ENCODE results near the gene SCLY. TPM values are rescaled to one million over a fixed set of nuclear protein-coding genes. Genes with fewer than 3 reads are reported as not detected.
"Not testable (repeated sequence)": the region's sequence is repeated elsewhere in the genome, so short reads cannot be mapped to it uniquely, and the experiment has no call there.

The SCLY gene
- polyA plus RNA-seq, 2 of the 4 experiments (the other 2 are of a cell fraction), result 19.0 to 28.3 TPM

DNA sequence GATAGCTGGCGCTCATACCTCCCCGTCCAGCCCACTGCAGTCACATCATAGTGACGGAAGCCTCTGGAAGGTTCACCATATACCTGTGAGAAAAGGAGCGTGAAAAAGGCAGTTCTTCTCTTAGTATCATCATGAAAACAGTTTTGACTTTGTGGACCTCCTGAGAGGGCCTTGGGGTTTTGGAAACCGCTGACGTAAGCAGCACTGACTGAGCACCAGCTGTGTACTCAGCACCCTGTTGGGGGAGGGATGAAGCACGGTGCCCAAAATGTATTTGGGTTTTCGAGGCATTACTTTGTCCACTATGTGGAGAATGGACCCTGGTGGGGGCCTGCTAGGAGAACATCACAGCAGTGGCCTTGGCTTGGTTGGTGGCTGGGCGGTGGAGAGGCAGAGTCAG lies 5.4 kb downstream of the SCLY start:
- Histone ChIP-seq H3K4me3 (no peak overlapping the region), H3K4me1 (peaks cover 8% of the 10 kb centered on the region; the same call in 2 of the 3 replicates), H3K27ac (no peak overlapping the region), H3K4me2 (no peak overlapping the region), H3K9me3 (no peaks in the 10 kb centered on the region)
- CTCF ChIA-PET, result no interaction called here
- DNase-seq (ENCODE audit: low read depth in 1 of 2, low spot score in 1 of 2) (no peak), ATAC-seq (no peak), FAIRE-seq (no peak)
- POLR2A ChIA-PET, result no interaction called here
- 81% methylated on average over 9 of the region's 9 CpGs for WGBS (ENCODE audit: missing lambda C conversion rate)
- TF ChIP-seq EHMT2 (IDR thresholded peaks at IDR 0.05; ENCODE audit: low read depth) (no peak), MAFK (IDR thresholded peaks at IDR 0.05; ENCODE audit: partially characterized antibody) (peak; percentile 49), TFCP2L1 (CRISPR knock-in tag; IDR thresholded peaks at IDR 0.05) (no peak), RNF2 (IDR thresholded peaks at IDR 0.05; ENCODE audit: borderline replicate concordance, low read depth) (no peak)
- TF ChIP-seq, protein P1, sequence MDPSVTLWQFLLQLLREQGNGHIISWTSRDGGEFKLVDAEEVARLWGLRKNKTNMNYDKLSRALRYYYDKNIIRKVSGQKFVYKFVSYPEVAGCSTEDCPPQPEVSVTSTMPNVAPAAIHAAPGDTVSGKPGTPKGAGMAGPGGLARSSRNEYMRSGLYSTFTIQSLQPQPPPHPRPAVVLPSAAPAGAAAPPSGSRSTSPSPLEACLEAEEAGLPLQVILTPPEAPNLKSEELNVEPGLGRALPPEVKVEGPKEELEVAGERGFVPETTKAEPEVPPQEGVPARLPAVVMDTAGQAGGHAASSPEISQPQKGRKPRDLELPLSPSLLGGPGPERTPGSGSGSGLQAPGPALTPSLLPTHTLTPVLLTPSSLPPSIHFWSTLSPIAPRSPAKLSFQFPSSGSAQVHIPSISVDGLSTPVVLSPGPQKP (IDR thresholded peaks at IDR 0.05; ENCODE audit: low read depth, low read length), result no peak
- TF ChIP-seq, protein P2, sequence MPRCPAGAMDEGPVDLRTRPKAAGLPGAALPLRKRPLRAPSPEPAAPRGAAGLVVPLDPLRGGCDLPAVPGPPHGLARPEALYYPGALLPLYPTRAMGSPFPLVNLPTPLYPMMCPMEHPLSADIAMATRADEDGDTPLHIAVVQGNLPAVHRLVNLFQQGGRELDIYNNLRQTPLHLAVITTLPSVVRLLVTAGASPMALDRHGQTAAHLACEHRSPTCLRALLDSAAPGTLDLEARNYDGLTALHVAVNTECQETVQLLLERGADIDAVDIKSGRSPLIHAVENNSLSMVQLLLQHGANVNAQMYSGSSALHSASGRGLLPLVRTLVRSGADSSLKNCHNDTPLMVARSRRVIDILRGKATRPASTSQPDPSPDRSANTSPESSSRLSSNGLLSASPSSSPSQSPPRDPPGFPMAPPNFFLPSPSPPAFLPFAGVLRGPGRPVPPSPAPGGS (IDR thresholded peaks at IDR 0.05), result no peak
- TF ChIP-seq, protein P3, sequence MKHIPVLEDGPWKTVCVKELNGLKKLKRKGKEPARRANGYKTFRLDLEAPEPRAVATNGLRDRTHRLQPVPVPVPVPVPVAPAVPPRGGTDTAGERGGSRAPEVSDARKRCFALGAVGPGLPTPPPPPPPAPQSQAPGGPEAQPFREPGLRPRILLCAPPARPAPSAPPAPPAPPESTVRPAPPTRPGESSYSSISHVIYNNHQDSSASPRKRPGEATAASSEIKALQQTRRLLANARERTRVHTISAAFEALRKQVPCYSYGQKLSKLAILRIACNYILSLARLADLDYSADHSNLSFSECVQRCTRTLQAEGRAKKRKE (CRISPR knock-in tag; IDR thresholded peaks at IDR 0.05; ENCODE audit: low read depth), result no peak

DNA sequence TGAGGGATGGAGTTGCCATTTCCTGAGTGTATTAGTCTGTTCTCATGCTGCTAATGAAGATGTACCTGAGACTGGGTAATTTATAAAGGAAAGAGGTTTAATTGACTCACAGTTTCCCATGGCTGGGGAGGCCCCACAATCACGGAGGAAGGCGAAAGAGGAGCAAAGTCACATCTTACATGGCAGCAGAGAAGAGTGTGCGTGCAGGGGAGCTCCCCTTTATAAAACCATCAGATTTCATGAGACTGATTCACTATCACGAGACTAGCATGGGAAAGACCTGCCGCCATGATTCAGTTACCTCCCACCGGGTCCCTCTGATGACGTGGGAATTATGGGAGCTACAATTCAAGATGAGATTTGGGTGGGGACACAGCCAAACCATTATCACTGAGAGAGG lies 5.9 kb downstream of the SCLY start:
- H3K4me1 ChIP-seq; H3K4me2 ChIP-seq; FAIRE-seq; ATAC-seq; H3K27ac ChIP-seq; DNase-seq (ENCODE audit: low read depth in 1 of 2, low spot score in 1 of 2); H3K4me3 ChIP-seq; H3K9me3 ChIP-seq; CTCF ChIA-PET; POLR2A ChIA-PET: not testable (repeated sequence)
- WGBS (ENCODE audit: missing lambda C conversion rate), result 95% methylated on average over 7 of the region's 7 CpGs

DNA sequence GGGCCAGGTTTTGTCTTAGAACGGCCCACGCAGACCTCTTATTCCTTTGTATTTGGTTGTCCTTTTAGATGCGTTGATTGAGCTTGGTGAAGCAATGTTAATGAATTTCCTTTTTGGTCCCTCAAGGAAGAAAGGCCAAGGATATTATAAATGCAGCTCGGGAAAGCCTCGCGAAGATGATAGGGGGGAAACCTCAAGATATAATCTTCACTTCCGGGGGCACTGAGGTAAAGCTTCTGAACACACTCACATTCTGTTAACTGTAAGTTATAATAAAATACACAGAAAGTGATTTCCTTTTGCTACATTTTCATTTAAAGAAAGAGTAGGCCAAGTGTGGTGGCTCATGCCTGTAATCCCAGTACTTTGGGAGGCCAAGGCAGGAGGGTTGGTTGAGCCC lies 7.1 kb downstream of the SCLY start:
- WGBS (ENCODE audit: missing lambda C conversion rate), result 95% methylated on average over 7 of the region's 7 CpGs
- Histone ChIP-seq H3K9me3 (peaks cover 7% of the 10 kb centered on the region), H3K4me1 (no peaks in the 10 kb centered on the region; the same call in 2 of the 3 replicates), H3K4me3 (no peak overlapping the region), H3K27ac (no peak overlapping the region), H3K4me2 (no peak overlapping the region)
- FAIRE-seq (no peak), DNase-seq (ENCODE audit: low read depth in 1 of 2, low spot score in 1 of 2) (no peak), ATAC-seq (no peak)
- POLR2A ChIA-PET, result no interaction called here
- CTCF ChIA-PET, result no interaction called here
- no peak for TF ChIP-seq MAZ (IDR thresholded peaks at IDR 0.05; ENCODE audit: borderline replicate concordance, low read depth, low read length)
- TF ChIP-seq, protein P4, sequence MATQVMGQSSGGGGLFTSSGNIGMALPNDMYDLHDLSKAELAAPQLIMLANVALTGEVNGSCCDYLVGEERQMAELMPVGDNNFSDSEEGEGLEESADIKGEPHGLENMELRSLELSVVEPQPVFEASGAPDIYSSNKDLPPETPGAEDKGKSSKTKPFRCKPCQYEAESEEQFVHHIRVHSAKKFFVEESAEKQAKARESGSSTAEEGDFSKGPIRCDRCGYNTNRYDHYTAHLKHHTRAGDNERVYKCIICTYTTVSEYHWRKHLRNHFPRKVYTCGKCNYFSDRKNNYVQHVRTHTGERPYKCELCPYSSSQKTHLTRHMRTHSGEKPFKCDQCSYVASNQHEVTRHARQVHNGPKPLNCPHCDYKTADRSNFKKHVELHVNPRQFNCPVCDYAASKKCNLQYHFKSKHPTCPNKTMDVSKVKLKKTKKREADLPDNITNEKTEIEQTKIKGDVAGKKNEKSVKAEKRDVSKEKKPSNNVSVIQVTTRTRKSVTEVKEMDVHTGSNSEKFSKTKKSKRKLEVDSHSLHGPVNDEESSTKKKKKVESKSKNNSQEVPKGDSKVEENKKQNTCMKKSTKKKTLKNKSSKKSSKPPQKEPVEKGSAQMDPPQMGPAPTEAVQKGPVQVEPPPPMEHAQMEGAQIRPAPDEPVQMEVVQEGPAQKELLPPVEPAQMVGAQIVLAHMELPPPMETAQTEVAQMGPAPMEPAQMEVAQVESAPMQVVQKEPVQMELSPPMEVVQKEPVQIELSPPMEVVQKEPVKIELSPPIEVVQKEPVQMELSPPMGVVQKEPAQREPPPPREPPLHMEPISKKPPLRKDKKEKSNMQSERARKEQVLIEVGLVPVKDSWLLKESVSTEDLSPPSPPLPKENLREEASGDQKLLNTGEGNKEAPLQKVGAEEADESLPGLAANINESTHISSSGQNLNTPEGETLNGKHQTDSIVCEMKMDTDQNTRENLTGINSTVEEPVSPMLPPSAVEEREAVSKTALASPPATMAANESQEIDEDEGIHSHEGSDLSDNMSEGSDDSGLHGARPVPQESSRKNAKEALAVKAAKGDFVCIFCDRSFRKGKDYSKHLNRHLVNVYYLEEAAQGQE (IDR thresholded peaks at IDR 0.05), result no peak
- TF ChIP-seq GATA3 (IDR thresholded peaks at IDR 0.05; ENCODE audit: borderline replicate concordance), result no peak
- no peak for TF ChIP-seq POLR2AphosphoS2 (conservative IDR thresholded peaks at IDR 0.05; ENCODE audit: low read length)
- TF ChIP-seq RFX5 (IDR thresholded peaks at IDR 0.05), result no peak
- TF ChIP-seq, protein P5, sequence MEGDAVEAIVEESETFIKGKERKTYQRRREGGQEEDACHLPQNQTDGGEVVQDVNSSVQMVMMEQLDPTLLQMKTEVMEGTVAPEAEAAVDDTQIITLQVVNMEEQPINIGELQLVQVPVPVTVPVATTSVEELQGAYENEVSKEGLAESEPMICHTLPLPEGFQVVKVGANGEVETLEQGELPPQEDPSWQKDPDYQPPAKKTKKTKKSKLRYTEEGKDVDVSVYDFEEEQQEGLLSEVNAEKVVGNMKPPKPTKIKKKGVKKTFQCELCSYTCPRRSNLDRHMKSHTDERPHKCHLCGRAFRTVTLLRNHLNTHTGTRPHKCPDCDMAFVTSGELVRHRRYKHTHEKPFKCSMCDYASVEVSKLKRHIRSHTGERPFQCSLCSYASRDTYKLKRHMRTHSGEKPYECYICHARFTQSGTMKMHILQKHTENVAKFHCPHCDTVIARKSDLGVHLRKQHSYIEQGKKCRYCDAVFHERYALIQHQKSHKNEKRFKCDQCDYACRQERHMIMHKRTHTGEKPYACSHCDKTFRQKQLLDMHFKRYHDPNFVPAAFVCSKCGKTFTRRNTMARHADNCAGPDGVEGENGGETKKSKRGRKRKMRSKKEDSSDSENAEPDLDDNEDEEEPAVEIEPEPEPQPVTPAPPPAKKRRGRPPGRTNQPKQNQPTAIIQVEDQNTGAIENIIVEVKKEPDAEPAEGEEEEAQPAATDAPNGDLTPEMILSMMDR (IDR thresholded peaks at IDR 0.05), result no peak
- no peak for TF ChIP-seq HOXA7 (CRISPR knock-in tag; IDR thresholded peaks at IDR 0.05)
- TF ChIP-seq, protein P6, sequence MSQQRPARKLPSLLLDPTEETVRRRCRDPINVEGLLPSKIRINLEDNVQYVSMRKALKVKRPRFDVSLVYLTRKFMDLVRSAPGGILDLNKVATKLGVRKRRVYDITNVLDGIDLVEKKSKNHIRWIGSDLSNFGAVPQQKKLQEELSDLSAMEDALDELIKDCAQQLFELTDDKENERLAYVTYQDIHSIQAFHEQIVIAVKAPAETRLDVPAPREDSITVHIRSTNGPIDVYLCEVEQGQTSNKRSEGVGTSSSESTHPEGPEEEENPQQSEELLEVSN (IDR thresholded peaks at IDR 0.05; ENCODE audit: borderline replicate concordance, low read depth), result no peak
- TF ChIP-seq CBX8 (IDR thresholded peaks at IDR 0.05), result no peak
